ENCODE measurements around the gene DIAPH2. TPM values are rescaled to one million over a fixed set of nuclear protein-coding genes. Genes with fewer than 3 reads are reported as not detected.

DIAPH2 gene
- total and polyA plus RNA-seq, 2 of the 13 experiments (the other 11 are each of a cell fraction or from before 2014, with no cell fraction given) = 2.1 to 8.5 TPM

- FAIRE-seq (no peak), ATAC-seq (no peak), DNase-seq (ENCODE audit: low spot score) (no peak)
- intact Hi-C loops (cut with micrococcal nuclease; ENCODE audit: unreplicated experiment) = no loop called here
- Histone ChIP-seq H3K27ac (ENCODE audit: extremely low read length, insufficient read depth, low read length) (no peak overlapping the region), H3K4me2 (ENCODE audit: low read depth, low read length) (no peak overlapping the region), H3K9me3 (ENCODE audit: low read length) (no peaks in the 10 kb centered on the region), H2AFZ (ENCODE audit: low read length) (no peak overlapping the region), H3K79me2 (ENCODE audit: insufficient read depth, low read length) (no peaks in the 10 kb centered on the region), H3K4me1 (ENCODE audit: insufficient read depth, low read length) (no peaks in the 10 kb centered on the region), H3K9ac (ENCODE audit: insufficient read depth, low read depth, low read length) (no peak overlapping the region), H3K36me3 (replicated peaks in 1 of 2; ENCODE audit: control insufficient read depth in 1 of 2, insufficient read depth in 2 of 2, low read length in 2 of 2) (no peaks in the 10 kb centered on the region), H4K20me1 (ENCODE audit: insufficient read depth, low read length) (no peaks in the 10 kb centered on the region), H3K27me3 (ENCODE audit: control insufficient read depth in 1 of 2, insufficient read depth in 2 of 2, low read length in 2 of 2) (no peaks in the 10 kb centered on the region), H3K4me3 (replicated peaks in 1 of 3; ENCODE audit: insufficient read depth in 1 of 3, low read depth in 2 of 3, low read length in 3 of 3) (no peak overlapping the region)
- ChIA-PET POLR2A (no interaction called here), CTCF (ENCODE audit: low intra/inter-chr PET ratio, low total read pairs) (no interaction called here)
- TF ChIP-seq PHF5A (CRISPR knock-in tag; IDR thresholded peaks at IDR 0.05; ENCODE audit: low read depth, unreplicated experiment) (no peak), ZNF512 (CRISPR knock-in tag; IDR thresholded peaks at IDR 0.05) (no peak), ZUFSP (CRISPR knock-in tag; IDR thresholded peaks at IDR 0.05; ENCODE audit: borderline replicate concordance) (no peak), ZNF207 (IDR thresholded peaks at IDR 0.05; ENCODE audit: borderline replicate concordance) (no peak), NFATC3 (CRISPR knock-in tag; IDR thresholded peaks at IDR 0.05) (no peak), ZNF576 (CRISPR knock-in tag; IDR thresholded peaks at IDR 0.05) (no peak), HDAC2 (CRISPR knock-in tag; IDR thresholded peaks at IDR 0.05) (no peak), PITX1 (CRISPR knock-in tag; IDR thresholded peaks at IDR 0.05) (no peak), ZNF619 (CRISPR knock-in tag; IDR thresholded peaks at IDR 0.05) (no peak), ZBTB8A (CRISPR knock-in tag; IDR thresholded peaks at IDR 0.05; ENCODE audit: borderline replicate concordance, low read depth) (no peak), ZNF501 (CRISPR knock-in tag; IDR thresholded peaks at IDR 0.05) (no peak)
- in situ Hi-C loops (cut with HindIII; ENCODE audit: extremely low pct_ligation_motif_present, low pct_unique_long_range_greater_than_20kb) = no loop called here
- no TSS peak for BruUV-seq (replicated peaks)
- WGBS (ENCODE audit: low lambda C conversion rate) = 99% methylated on average over 5 of the region's 5 CpGs
These were observed 554.0 kb downstream of the DIAPH2 start for GRCh38 chrX:97238632-97239031.

Measured in HepG2 (cell line).